Upper lobe of right lung (tissue), 1 donor: Measurements from ENCODE around the gene PPP1R13B. TPM values are rescaled to one million over a fixed set of nuclear protein-coding genes. Genes with fewer than 3 reads are reported as not detected.

Experiments used
- ATAC-seq: fragments of 200-7000 bp; cut with Tn5 transposase; one replicate; pipeline ENCODE4 v1.9.1; 2020; ENCODE audit warnings: mild to moderate bottlenecking, moderate library complexity
- DNase-seq: peaks from one replicate; pipeline ENCODE4 v3.0.0-alpha.2; 2020
- H3K27ac ChIP-seq: fragments of 200-600 bp; one replicate; pipeline ENCODE4 v1.8.0; 2022
- H3K27me3 ChIP-seq: fragments of 200-600 bp; one replicate; pipeline ENCODE4 v1.8.0; 2022; ENCODE audit warnings: mild to moderate bottlenecking
- H3K36me3 ChIP-seq: fragments of 200-600 bp; one replicate; pipeline ENCODE4 v1.8.0; 2022
- H3K4me1 ChIP-seq: fragments of 200-600 bp; one replicate; pipeline ENCODE4 v1.8.0; 2022
- H3K4me3 ChIP-seq: fragments of 200-600 bp; one replicate; pipeline ENCODE4 v1.8.0; 2022; ENCODE audit warnings: mild to moderate bottlenecking
- H3K9me3 ChIP-seq: fragments of 200-600 bp; one replicate; pipeline ENCODE4 v1.8.0; 2022
- CTCF ChIP-seq: fragments of 200-600 bp; IDR thresholded peaks from one replicate; pipeline ENCODE4 v1.8.0; 2022; ENCODE audit warnings: antibody characterized with exemption
- intact Hi-C: fragments of 100-400 bp; cut with DNase I; formaldehyde crosslinking; loops from one replicate; pipeline ENCODE4 v1.11.0; 2022
- total RNA-seq: library from RNA; stranded (reverse); fragmentation: NEBNext Ultra II Directional; extraction: Animal tissue kit (Norgen Biotek cat#: 25700); gene quantifications from one replicate; pipeline ENCODE4 v1.2.1, GENCODE V29; 2021
- donor health status: DM: no; HTN: yes; CAD: no; lungs with severe emphysema.

Gene PPP1R13B
- total RNA-seq, 1 donor from 2014 or later, result 78.5 TPM

- no peak overlapping the region for H3K27ac ChIP-seq
- intact Hi-C loops, result no loop called here
- H3K9me3 ChIP-seq, result no peaks in the 10 kb centered on the region
- DNase-seq (no peak), ATAC-seq (no peak)
- no peak overlapping the region for H3K4me3 ChIP-seq
- no peak for TF ChIP-seq CTCF
- H3K4me1 ChIP-seq, result peaks cover 28% of the 10 kb centered on the region
- no peaks in the 10 kb centered on the region for H3K27me3 ChIP-seq
- no peaks in the 10 kb centered on the region for H3K36me3 ChIP-seq
Measured at GRCh38 chr14:103815253-103815652, 32.1 kb downstream of the PPP1R13B start.

GRCh38 chr14:103811189-103811588 is 36.2 kb downstream of the PPP1R13B start:
- no peaks in the 10 kb centered on the region for H3K9me3 ChIP-seq
- TF ChIP-seq CTCF, result no peak
- H3K27ac ChIP-seq, result no peak overlapping the region
- H3K4me3 ChIP-seq, result no peak overlapping the region
- intact Hi-C loops, result no loop called here
- H3K36me3 ChIP-seq, result no peaks in the 10 kb centered on the region
- ATAC-seq, result no peak
- no peaks in the 10 kb centered on the region for H3K27me3 ChIP-seq
- no peaks in the 10 kb centered on the region for H3K4me1 ChIP-seq
- DNase-seq, result no peak

GRCh38 chr14:103808403-103809001 is 38.9 kb downstream of the PPP1R13B start:
- no peak overlapping the region for H3K4me3 ChIP-seq
- no peaks in the 10 kb centered on the region for H3K4me1 ChIP-seq
- peak; percentile 96 for ATAC-seq
- H3K27me3 ChIP-seq, result no peaks in the 10 kb centered on the region
- no peak overlapping the region for H3K27ac ChIP-seq
- H3K9me3 ChIP-seq, result no peaks in the 10 kb centered on the region
- peak; percentile 79 for DNase-seq
- intact Hi-C loops, result loop anchor here (10.0 kb wide), 1 partner anchor 106 kb away; no protein-coding TSS in a partner anchor
- H3K36me3 ChIP-seq, result no peaks in the 10 kb centered on the region
- TF ChIP-seq CTCF, result peak; percentile 93

DNA sequence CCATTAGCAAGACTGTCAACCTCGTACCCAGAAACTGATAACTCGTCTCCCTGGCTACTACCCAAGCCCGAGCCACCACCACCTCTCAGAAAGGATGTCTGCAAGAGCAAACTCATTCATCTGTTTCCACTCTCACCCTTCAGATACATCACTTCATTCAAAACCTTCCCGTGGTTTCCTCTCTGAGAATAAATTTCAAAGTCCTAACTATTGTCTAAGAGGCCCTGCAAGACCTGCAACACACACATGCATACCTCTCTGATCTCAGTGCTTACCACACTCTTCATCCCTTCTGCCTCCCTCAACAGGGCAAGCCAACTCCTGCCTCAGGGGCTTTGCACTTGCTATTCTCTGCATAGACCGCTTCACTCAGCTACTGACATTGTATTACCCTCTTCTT is 40.6 kb downstream of the PPP1R13B start:
- TF ChIP-seq CTCF, result no peak
- Histone ChIP-seq H3K4me3 (no peak overlapping the region), H3K4me1 (no peaks in the 10 kb centered on the region), H3K36me3 (no peaks in the 10 kb centered on the region), H3K9me3 (no peaks in the 10 kb centered on the region), H3K27me3 (no peaks in the 10 kb centered on the region), H3K27ac (no peak overlapping the region)
- intact Hi-C loops, result loop anchor here (10.0 kb wide), 1 partner anchor 108 kb away; no protein-coding TSS in a partner anchor
- ATAC-seq (no peak), DNase-seq (no peak)

GRCh38 chr14:103805708-103806107 is 41.7 kb downstream of the PPP1R13B start:
- Histone ChIP-seq H3K36me3 (no peaks in the 10 kb centered on the region), H3K9me3 (no peaks in the 10 kb centered on the region), H3K27ac (no peak overlapping the region), H3K27me3 (no peaks in the 10 kb centered on the region), H3K4me1 (peaks cover 7% of the 10 kb centered on the region), H3K4me3 (no peak overlapping the region)
- ATAC-seq, result no peak
- no peak for DNase-seq
- intact Hi-C loops, result loop anchor here (10.0 kb wide), 1 partner anchor 109 kb away; no protein-coding TSS in a partner anchor
- TF ChIP-seq CTCF, result no peak
